ENCODE measurements around the gene CTAGE9.

DNA sequence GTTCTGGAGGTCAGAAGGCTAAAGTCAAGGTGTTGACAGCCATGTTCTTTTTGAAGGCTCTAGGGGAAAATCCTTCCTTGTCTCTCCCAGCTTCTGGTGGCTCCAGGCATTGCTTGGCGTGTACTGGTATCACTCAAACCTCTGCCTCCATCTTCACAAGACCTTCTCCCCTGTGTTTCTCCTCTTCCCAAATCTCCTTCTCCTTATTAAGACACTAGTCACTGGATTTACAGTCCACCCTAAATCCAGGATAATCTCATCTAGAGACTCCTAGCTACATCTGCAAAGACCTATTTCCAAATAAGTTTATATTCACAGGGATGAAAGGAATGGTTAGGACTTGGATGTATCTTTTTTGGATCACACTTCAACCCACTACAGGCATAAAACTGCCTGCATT is 26.0 kb upstream of the CTAGE9 start:
- TF ChIP-seq, protein P1, sequence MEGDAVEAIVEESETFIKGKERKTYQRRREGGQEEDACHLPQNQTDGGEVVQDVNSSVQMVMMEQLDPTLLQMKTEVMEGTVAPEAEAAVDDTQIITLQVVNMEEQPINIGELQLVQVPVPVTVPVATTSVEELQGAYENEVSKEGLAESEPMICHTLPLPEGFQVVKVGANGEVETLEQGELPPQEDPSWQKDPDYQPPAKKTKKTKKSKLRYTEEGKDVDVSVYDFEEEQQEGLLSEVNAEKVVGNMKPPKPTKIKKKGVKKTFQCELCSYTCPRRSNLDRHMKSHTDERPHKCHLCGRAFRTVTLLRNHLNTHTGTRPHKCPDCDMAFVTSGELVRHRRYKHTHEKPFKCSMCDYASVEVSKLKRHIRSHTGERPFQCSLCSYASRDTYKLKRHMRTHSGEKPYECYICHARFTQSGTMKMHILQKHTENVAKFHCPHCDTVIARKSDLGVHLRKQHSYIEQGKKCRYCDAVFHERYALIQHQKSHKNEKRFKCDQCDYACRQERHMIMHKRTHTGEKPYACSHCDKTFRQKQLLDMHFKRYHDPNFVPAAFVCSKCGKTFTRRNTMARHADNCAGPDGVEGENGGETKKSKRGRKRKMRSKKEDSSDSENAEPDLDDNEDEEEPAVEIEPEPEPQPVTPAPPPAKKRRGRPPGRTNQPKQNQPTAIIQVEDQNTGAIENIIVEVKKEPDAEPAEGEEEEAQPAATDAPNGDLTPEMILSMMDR (conservative IDR thresholded peaks at IDR 0.05; ENCODE audit: low read length), result no peak
- TF ChIP-seq EZH2phosphoT487 (IDR thresholded peaks at IDR 0.05; ENCODE audit: borderline replicate concordance), result no peak
